Neural cell (in vitro differentiated cells): ENCODE data around the gene SPANXA1.

Experiments used
- CTCF ChIP-seq: fragments of 450-650 bp; IDR thresholded peaks from 2 replicates; pipeline ENCODE4 v1.5.1; 2014; ENCODE audit warnings: antibody characterized with exemption, mild to moderate bottlenecking, moderate library complexity; ENCODE audit not compliant: poor library complexity, severe bottlenecking
- POLR2AphosphoS5 ChIP-seq: IDR thresholded peaks from 2 replicates; pipeline ENCODE4 v1.6.1; 2012

GRCh38 chrX:141619336-141619735, 34.8 kb upstream of the SPANXA1 start:
- TF ChIP-seq CTCF, result no peak
- TF ChIP-seq POLR2AphosphoS5, result no peak
